ENCODE measurements around the gene SMOC1. TPM values are rescaled to one million over a fixed set of nuclear protein-coding genes. Genes with fewer than 3 reads are reported as not detected.

Gene SMOC1
- total and polyA plus RNA-seq, 2 of the 8 experiments (the other 6 are each of a cell fraction or from before 2014, with no cell fraction given): 1.6 to 2.4 TPM

DNA sequence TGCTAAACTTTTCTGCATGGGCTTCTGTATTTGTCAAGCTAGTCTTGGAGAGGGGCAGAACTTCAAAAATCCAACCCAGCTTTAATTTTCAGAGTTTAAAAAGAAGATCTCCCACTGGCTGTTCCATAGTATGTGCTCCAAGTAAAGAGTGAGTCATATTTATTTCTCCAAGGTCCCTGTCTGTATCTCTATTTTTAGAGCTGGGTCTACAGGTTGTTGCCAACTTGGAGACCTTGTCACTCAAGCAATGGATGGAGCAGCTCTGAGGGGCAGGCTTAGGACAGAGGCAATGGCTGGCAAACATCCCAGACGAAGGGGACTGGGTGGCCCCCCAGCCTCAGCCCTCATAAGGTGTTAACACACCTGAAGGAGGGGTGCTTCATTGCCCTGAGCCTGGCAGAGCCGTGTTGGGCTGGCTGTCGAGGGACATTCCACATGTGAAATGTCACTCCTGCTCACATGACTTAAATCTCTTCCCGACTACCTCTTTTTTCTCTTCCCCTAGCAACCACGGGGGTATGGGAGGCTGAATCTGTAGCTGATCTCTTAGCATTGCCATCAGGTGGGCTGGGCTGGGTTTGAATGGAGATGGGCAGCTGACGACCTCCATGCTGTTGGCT is 103.1 kb downstream of the SMOC1 start:
- H3K27me3 ChIP-seq (replicated peaks in 1 of 4; ENCODE audit: control insufficient read depth in 3 of 4, extremely low read depth in 1 of 4, insufficient read depth in 3 of 4, low read length in 3 of 4): no peaks in the 10 kb centered on the region; a peak in 1 of 7 replicates
- 84% methylated on average over 6 of the region's 6 CpGs; no CpG with 5 or more reads in 1 of the 2 experiments for WGBS, 2 experiments (ENCODE audit: extremely low coverage in 1 of 2, insufficient coverage in 1 of 2, insufficient read length in 1 of 2, insufficient replicate concordance in 2 of 2, low coverage in 1 of 2, low lambda C conversion rate in 2 of 2, missing lambda C conversion rate in 1 of 2)
- CTCF ChIA-PET (ENCODE audit: partially characterized antibody): interaction anchor here (0.6 to 2.7 kb wide), 4 partner anchors 14 to 32 kb away, joined by 3 to 12 read pairs (median 6); no protein-coding TSS in a partner anchor

More for the DNA sequence above, 103.1 kb downstream of the SMOC1 start:
- Histone ChIP-seq H2AK5ac (ENCODE audit: low read depth, low read length) (no peak overlapping the region), H3K4ac (replicated peaks; ENCODE audit: insufficient read length, low read depth, low read length) (no peak overlapping the region), H3K18ac (ENCODE audit: extremely low read depth, low read length) (no peak overlapping the region), H3K27ac (ENCODE audit: low read depth, low read length) (no peak overlapping the region), H2BK15ac (ENCODE audit: low read length) (no peak overlapping the region), H2BK120ac (replicated peaks; ENCODE audit: low read depth, low read length) (no peak overlapping the region), H3K79me2 (ENCODE audit: control insufficient read depth in 1 of 2, insufficient read depth in 2 of 2, low read length in 2 of 2) (no peaks in the 10 kb centered on the region), H2BK20ac (ENCODE audit: low read length) (no peak overlapping the region), H4K20me1 (replicated peaks in 1 of 2; ENCODE audit: control insufficient read depth in 1 of 2, insufficient read depth in 2 of 2, low read length in 2 of 2) (no peaks in the 10 kb centered on the region), H3K14ac (ENCODE audit: insufficient read length) (no peak overlapping the region), H2BK12ac (ENCODE audit: low read depth, low read length) (no peak overlapping the region), H3K79me1 (ENCODE audit: low read depth, low read length) (no peaks in the 10 kb centered on the region), H3K4me2 (ENCODE audit: insufficient read depth in 1 of 2, low read depth in 2 of 2, low read length in 2 of 2) (no peak overlapping the region), H3K9me3 (ENCODE audit: insufficient read depth in 2 of 2, low read depth in 1 of 2, low read length in 1 of 2) (0 out of 4 replicates have a peak, but pooled peaks cover 0 to 3% of the 10 kb centered on the region in 2 experiments), H3K4me3 (ENCODE audit: extremely low read depth in 1 of 4, insufficient read depth in 2 of 4, low read depth in 3 of 4, low read length in 4 of 4) (no peak overlapping the region), H2AFZ (ENCODE audit: low read length) (no peak overlapping the region), H4K8ac (ENCODE audit: extremely low read depth, insufficient read depth, low read length) (no peak overlapping the region), H4K91ac (replicated peaks; ENCODE audit: insufficient read length, low read length) (no peak overlapping the region), H3K9ac (replicated peaks in 1 of 4; ENCODE audit: extremely low read depth in 1 of 4, low read depth in 3 of 4, low read length in 3 of 4) (no peak overlapping the region), H3K56ac (replicated peaks; ENCODE audit: insufficient read length, low read depth, low read length) (no peak overlapping the region), H3K23ac (ENCODE audit: insufficient read length) (no peak overlapping the region), H4K5ac (ENCODE audit: insufficient read length, low read depth, low read length) (no peak overlapping the region), H2BK5ac (ENCODE audit: low read depth, low read length) (no peak overlapping the region), H3K36me3 (ENCODE audit: control insufficient read depth in 2 of 4, insufficient read depth in 4 of 4, low read length in 3 of 4) (no peaks in the 10 kb centered on the region; a peak in 1 of 8 replicates), H3K4me1 (replicated peaks in 1 of 4; ENCODE audit: control insufficient read depth in 3 of 4, insufficient read depth in 4 of 4, low read length in 3 of 4) (peaks cover 2 to 14% (median 8%) of the 10 kb centered on the region in 4 experiments; a peak in 6 of 7 replicates), H3K23me2 (ENCODE audit: low read depth, low read length) (no peaks in the 10 kb centered on the region)
- TF ChIP-seq RAD21 (IDR thresholded peaks at IDR 0.05 in 1 of 2, conservative IDR thresholded peaks at IDR 0.05 in 1 of 2; ENCODE audit: low read depth in 2 of 2, low read length in 2 of 2) (no peak), GABPA (IDR thresholded peaks at IDR 0.05; ENCODE audit: borderline replicate concordance, insufficient read depth, low read length) (no peak), EZH2 (IDR thresholded peaks at IDR 0.05; ENCODE audit: low read depth, low read length, severe bottlenecking) (no peak), YY1 (IDR thresholded peaks at IDR 0.05; ENCODE audit: low read depth, low read length) (no peak), CEBPB (IDR thresholded peaks at IDR 0.05; ENCODE audit: low read depth, low read length) (no peak), TAF1 (IDR thresholded peaks at IDR 0.05; ENCODE audit: low read depth, low read length) (no peak), SP1 (IDR thresholded peaks at IDR 0.05; ENCODE audit: low read depth, low read length) (no peak)
- TF ChIP-seq, protein P1, sequence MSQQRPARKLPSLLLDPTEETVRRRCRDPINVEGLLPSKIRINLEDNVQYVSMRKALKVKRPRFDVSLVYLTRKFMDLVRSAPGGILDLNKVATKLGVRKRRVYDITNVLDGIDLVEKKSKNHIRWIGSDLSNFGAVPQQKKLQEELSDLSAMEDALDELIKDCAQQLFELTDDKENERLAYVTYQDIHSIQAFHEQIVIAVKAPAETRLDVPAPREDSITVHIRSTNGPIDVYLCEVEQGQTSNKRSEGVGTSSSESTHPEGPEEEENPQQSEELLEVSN (IDR thresholded peaks at IDR 0.05): peak; percentile 15; the same call in 1 of the 2 replicates
- POLR2A ChIA-PET (ENCODE audit: partially characterized antibody): interaction anchor here (1.7 kb wide), 1 partner anchor 15 kb away, joined by 4 read pairs; no protein-coding TSS in a partner anchor
- FAIRE-seq (no peak), DNase-seq (ENCODE audit: low read depth in 1 of 2, low spot score in 2 of 2) (no peak)

All from H1 (cell line).